DND-41 (cell line): Measurements from ENCODE around the gene EFNB2.

ENCODE experiments used
- ATAC-seq: fragments of 200-7000 bp; cut with Tn5 transposase; 3 replicates; pipeline ENCODE4 v1.9.1; 2021; ENCODE audit warnings: low read depth; ENCODE audit not compliant: insufficient read depth
- DNase-seq: peaks from one replicate; pipeline ENCODE4 v3.0.0-alpha.2; 2020
- H2AFZ ChIP-seq: 2 replicates; pipeline ENCODE4 v1.6.0; 2012; ENCODE audit warnings: low read depth, low read length
- H3K27ac ChIP-seq: 2 replicates; pipeline ENCODE4 v1.5.1; 2012; ENCODE audit warnings: low read length, inconsistent platforms
- H3K27me3 ChIP-seq: fragments of 200-600 bp; sonication (generic); 2 replicates; pipeline ENCODE4 v1.6.0; 2012; ENCODE audit warnings: low read length, mild to moderate bottlenecking, inconsistent platforms; ENCODE audit not compliant: insufficient read depth, poor library complexity
- H3K36me3 ChIP-seq: 2 replicates; pipeline ENCODE4 v1.5.1; 2012; ENCODE audit warnings: low read length, inconsistent platforms; ENCODE audit not compliant: insufficient read depth
- H3K4me1 ChIP-seq: 2 replicates; pipeline ENCODE4 v1.5.1; 2012; ENCODE audit warnings: mild to moderate bottlenecking, low read length; ENCODE audit not compliant: insufficient read depth
- H3K4me2 ChIP-seq: 2 replicates; pipeline ENCODE4 v1.6.0; 2012; ENCODE audit warnings: mild to moderate bottlenecking, moderate library complexity, low read length, inconsistent platforms; ENCODE audit not compliant: insufficient read depth
- H3K4me3 ChIP-seq, 2 experiments: fragments of 200-600 bp in 1 of 2; shearing (Covaris generic) in 1 of 2; 2 replicates each; pipeline ENCODE4 v1.5.1; 2012 to 2016; ENCODE audit warnings: inconsistent platforms in 2 of 2, low read length in 2 of 2, mild to moderate bottlenecking in 2 of 2, low read depth in 1 of 2, moderate library complexity in 1 of 2
- H3K79me2 ChIP-seq: 2 replicates; pipeline ENCODE4 v1.6.0; 2012; ENCODE audit warnings: low read length, inconsistent platforms; ENCODE audit not compliant: insufficient read depth
- H3K9ac ChIP-seq: 2 replicates; pipeline ENCODE4 v1.6.0; 2012; ENCODE audit warnings: low read depth, mild to moderate bottlenecking, inconsistent platforms, low read length, moderate library complexity
- H3K9me3 ChIP-seq: 2 replicates; pipeline ENCODE4 v1.5.1; 2012; ENCODE audit warnings: low read length, moderate library complexity, mild to moderate bottlenecking, inconsistent platforms; ENCODE audit not compliant: insufficient read depth, severe bottlenecking
- H4K20me1 ChIP-seq: 2 replicates; pipeline ENCODE4 v1.6.0; 2012; ENCODE audit warnings: low read length; ENCODE audit not compliant: insufficient read depth
- CTCF ChIP-seq: IDR thresholded peaks from 2 replicates; pipeline ENCODE4 v1.5.1; 2012; ENCODE audit warnings: borderline replicate concordance, low read length, moderate library complexity, mild to moderate bottlenecking; ENCODE audit not compliant: poor library complexity, severe bottlenecking; ENCODE audit errors: extremely low read depth
- EZH2 ChIP-seq: IDR thresholded peaks from 3 replicates; pipeline ENCODE4 v1.6.1; 2012; ENCODE audit warnings: borderline replicate concordance, low read depth, mild to moderate bottlenecking, moderate library complexity, low read length, inconsistent platforms; ENCODE audit not compliant: severe bottlenecking

Gene EFNB2

GRCh38 chr13:106491463-106491862 is 44.0 kb downstream of the EFNB2 start:
- TF ChIP-seq EZH2 (no peak), CTCF (no peak)
- no peak for ATAC-seq
- H3K27ac ChIP-seq: no peak overlapping the region

GRCh38 chr13:106490569-106491321 is 44.7 kb downstream of the EFNB2 start:
- no peak for ATAC-seq
- Histone ChIP-seq H4K20me1 (no peaks in the 10 kb centered on the region), H3K9me3 (no peaks in the 10 kb centered on the region), H2AFZ (no peak overlapping the region), H3K4me2 (no peak overlapping the region), H3K4me1 (peaks cover 18% of the 10 kb centered on the region), H3K27me3 (no peaks in the 10 kb centered on the region), H3K36me3 (no peaks in the 10 kb centered on the region), H3K9ac (no peak overlapping the region), H3K79me2 (no peaks in the 10 kb centered on the region), H3K27ac (no peak overlapping the region), H3K4me3 (no peak overlapping the region)
- no peak for DNase-seq
- TF ChIP-seq CTCF: no peak
- no peak for TF ChIP-seq EZH2

More at GRCh38 chr13:106491463-106491862, 44.0 kb downstream of the EFNB2 start:
- Histone ChIP-seq H3K79me2 (no peaks in the 10 kb centered on the region), H3K9ac (no peak overlapping the region), H2AFZ (no peak overlapping the region), H3K4me1 (peaks cover 25% of the 10 kb centered on the region), H4K20me1 (no peaks in the 10 kb centered on the region), H3K36me3 (no peaks in the 10 kb centered on the region), H3K9me3 (no peaks in the 10 kb centered on the region), H3K27me3 (no peaks in the 10 kb centered on the region), H3K4me2 (no peak overlapping the region), H3K4me3 (no peak overlapping the region)
- DNase-seq: no peak

- no peak overlapping the region for H2AFZ ChIP-seq
- no peak overlapping the region for H3K4me2 ChIP-seq
- H3K79me2 ChIP-seq: no peaks in the 10 kb centered on the region
- no peak for DNase-seq
- H3K36me3 ChIP-seq: no peaks in the 10 kb centered on the region
- H3K27ac ChIP-seq: no peak overlapping the region
- H3K4me3 ChIP-seq: no peak overlapping the region
- no peaks in the 10 kb centered on the region for H3K9me3 ChIP-seq
- TF ChIP-seq CTCF (no peak), EZH2 (no peak)
- no peaks in the 10 kb centered on the region for H4K20me1 ChIP-seq
- H3K27me3 ChIP-seq: no peaks in the 10 kb centered on the region
- no peak for ATAC-seq
- no peak overlapping the region for H3K9ac ChIP-seq
- H3K4me1 ChIP-seq: peaks cover 15% of the 10 kb centered on the region
Observed at GRCh38 chr13:106489849-106490568, 45.5 kb downstream of the EFNB2 start.
